K562 (cell line): ENCODE measurements around the gene FBXO28. TPM values are rescaled to one million over a fixed set of nuclear protein-coding genes. Genes with fewer than 3 reads are reported as not detected.

Experiments used
- ATF3 ChIP-seq, 2 experiments: fragments of 450-650 bp in 1 of 2; sonication (generic) in 1 of 2; formaldehyde crosslinking in 1 of 2; IDR thresholded peaks in 1 of 2; conservative IDR thresholded peaks in 1 of 2; 2 replicates each; pipeline versions ENCODE4 v1.6.1 to v1.8.1; 2016 to 2023; ENCODE audit warnings: mild to moderate bottlenecking in 2 of 2, moderate library complexity in 2 of 2, inconsistent platforms in 1 of 2, missing genetic modification reagents in 1 of 2
- FOXJ3 ChIP-seq: sonication (generic); formaldehyde crosslinking; IDR thresholded peaks from 2 replicates; pipeline ENCODE4 v1.4.0; 2020; ENCODE audit warnings: mild to moderate bottlenecking, missing genetic modification reagents
- MGA ChIP-seq: fragments of 450-650 bp; IDR thresholded peaks from 2 replicates; pipeline ENCODE4 v1.6.1; 2016; ENCODE audit warnings: mild to moderate bottlenecking, moderate library complexity
- MYC ChIP-seq, 2 experiments: fragments of 250-450 bp in 1 of 2; sonication (Bioruptor Pico) in 1 of 2; IDR thresholded peaks; 2 replicates each; pipeline versions ENCODE4 v1.5.1 to v1.6.1; 2012 to 2021; ENCODE audit warnings: low read depth in 2 of 2, borderline replicate concordance in 1 of 2, improper control_type of control experiment in 1 of 2, low read length in 1 of 2, mild to moderate bottlenecking in 1 of 2, moderate library complexity in 1 of 2
- NEUROD1 ChIP-seq: fragments of 150-350 bp; IDR thresholded peaks from 2 replicates; pipeline ENCODE4 v1.6.1; 2014; ENCODE audit warnings: borderline replicate concordance, low read length, low read depth; ENCODE audit not compliant: partially characterized antibody
- PHF8 ChIP-seq: fragments of 200-600 bp; sonication (generic); IDR thresholded peaks from 2 replicates; pipeline ENCODE4 v1.6.1; 2012; ENCODE audit warnings: mixed run types, mild to moderate bottlenecking, inconsistent platforms, low read length, moderate library complexity, borderline replicate concordance
- SPI1 ChIP-seq: IDR thresholded peaks from 2 replicates; pipeline ENCODE4 v1.6.1; 2011; ENCODE audit warnings: low read depth, low read length, control low read depth, borderline replicate concordance
- TEAD1 ChIP-seq, 2 experiments: fragments of 450-650 bp in 1 of 2; sonication (generic) in 1 of 2; formaldehyde crosslinking; IDR thresholded peaks; 2 replicates each; pipeline versions ENCODE4 v1.4.0 to v1.8.0; 2020 to 2022; ENCODE audit warnings: mild to moderate bottlenecking in 2 of 2, missing genetic modification reagents in 1 of 2
- ZNF124 ChIP-seq: sonication (generic); formaldehyde crosslinking; IDR thresholded peaks from 2 replicates; pipeline ENCODE4 v1.8.1; 2022; ENCODE audit warnings: missing genetic modification reagents
- polyA plus RNA-seq, 8 experiments: library from polyadenylated mRNA; depleted of rRNA in 4 of 8; stranded (reverse) in 5 of 8; unstranded in 3 of 8; fragments of >200 nt; fragmentation: Nextera tagmentation in 2 of 8; fragmentation: Illumina TruSeq in 1 of 8; extraction: Ambion mirVana in 2 of 8; extraction: Trizol in 1 of 8; gene quantifications; 2 replicates each; pipeline versions ENCODE4 v1.2.1 to v1.2.3, GENCODE V29; 2011 to 2014; ENCODE audit warnings: inconsistent platforms in 1 of 8, missing spikeins in 1 of 8
- total RNA-seq, 7 experiments: library from RNA; depleted of rRNA in 6 of 7; stranded (reverse); fragments of >200 nt in 6 of 7; fragmentation: Illumina TruSeq in 2 of 7; extraction: Trizol in 2 of 7; gene quantifications; 2 replicates each; pipeline versions ENCODE4 v1.2.1 to v1.2.3, GENCODE V29; 2011 to 2021; ENCODE audit warnings: low replicate concordance in 1 of 7
- TF ChIP-seq, protein P1 (sequence below): fragments of 250-450 bp; sonication (Bioruptor Pico); IDR thresholded peaks from 2 replicates; pipeline ENCODE4 v1.5.0; 2021
- TF ChIP-seq, protein P2 (sequence below): sonication (generic); formaldehyde crosslinking; IDR thresholded peaks from 2 replicates; pipeline ENCODE4 v1.9.0; 2022; ENCODE audit warnings: mild to moderate bottlenecking, missing genetic modification reagents

Gene FBXO28
- total and polyA plus RNA-seq, 9 of the 15 experiments (the other 6 are each of a cell fraction or from before 2014, with no cell fraction given) = 4.1 to 34.8 (median 25.3) TPM

DNA sequence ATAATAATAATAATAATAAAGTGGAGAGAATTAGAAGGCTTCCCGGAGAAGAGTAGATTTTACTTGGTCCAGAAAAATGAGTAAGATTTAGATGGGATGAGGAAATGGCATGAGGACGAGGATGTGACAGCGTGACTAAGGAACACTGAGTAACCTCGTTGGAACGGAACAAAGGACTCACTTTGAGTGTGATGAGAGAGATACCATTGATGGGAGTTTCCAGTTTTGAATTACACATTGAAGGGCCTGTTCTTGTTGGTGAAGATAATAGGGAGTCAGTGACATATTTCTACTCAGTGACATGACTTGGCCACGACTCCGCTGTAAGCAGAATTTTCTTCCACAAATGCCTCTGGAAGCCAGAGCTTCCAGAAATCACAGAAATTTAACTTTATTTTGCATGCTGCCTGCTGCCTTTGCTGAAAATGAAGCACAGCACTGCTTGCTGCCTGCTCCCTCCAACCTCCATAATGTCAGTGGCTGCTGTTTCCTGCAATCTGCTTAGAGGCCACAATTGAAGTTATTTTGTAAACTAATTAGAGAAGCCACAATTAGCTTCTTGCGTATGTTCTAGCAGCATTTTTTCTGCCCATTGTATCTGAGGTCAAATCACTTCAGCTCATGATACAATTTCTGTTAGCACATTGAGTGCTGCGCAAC lies 33.7 kb upstream of the FBXO28 start (continued):
- TF ChIP-seq PHF8 = no peak
- peak; percentile 22; the same call in 1 of the 2 replicates for TF ChIP-seq SPI1
- no peak for TF ChIP-seq FOXJ3 (CRISPR knock-in tag)
- no peak for TF ChIP-seq TEAD1 (CRISPR knock-in tag; IDR thresholded peaks at IDR 0.05)
- TF ChIP-seq, protein P1, sequence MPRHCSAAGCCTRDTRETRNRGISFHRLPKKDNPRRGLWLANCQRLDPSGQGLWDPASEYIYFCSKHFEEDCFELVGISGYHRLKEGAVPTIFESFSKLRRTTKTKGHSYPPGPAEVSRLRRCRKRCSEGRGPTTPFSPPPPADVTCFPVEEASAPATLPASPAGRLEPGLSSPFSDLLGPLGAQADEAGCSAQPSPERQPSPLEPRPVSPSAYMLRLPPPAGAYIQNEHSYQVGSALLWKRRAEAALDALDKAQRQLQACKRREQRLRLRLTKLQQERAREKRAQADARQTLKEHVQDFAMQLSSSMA (CRISPR knock-in tag) = no peak
- TF ChIP-seq MGA = peak; percentile 60; the same call in 1 of the 2 replicates
- TF ChIP-seq ATF3 (IDR thresholded peaks at IDR 0.05) = peak; percentile 87
- no peak for TF ChIP-seq ATF3 (CRISPR knock-in tag; conservative IDR thresholded peaks at IDR 0.05)
- TF ChIP-seq NEUROD1 = peak; percentile 66
- no peak for TF ChIP-seq ZNF124 (CRISPR knock-in tag)
- TF ChIP-seq MYC (IDR thresholded peaks at IDR 0.05; ENCODE audit: low read depth, low read length) = peak; percentile 37; the same call in 1 of the 2 replicates
- TF ChIP-seq MYC (CRISPR knock-in tag; IDR thresholded peaks at IDR 0.05; ENCODE audit: borderline replicate concordance, low read depth) = no peak
- TF ChIP-seq, protein P2, sequence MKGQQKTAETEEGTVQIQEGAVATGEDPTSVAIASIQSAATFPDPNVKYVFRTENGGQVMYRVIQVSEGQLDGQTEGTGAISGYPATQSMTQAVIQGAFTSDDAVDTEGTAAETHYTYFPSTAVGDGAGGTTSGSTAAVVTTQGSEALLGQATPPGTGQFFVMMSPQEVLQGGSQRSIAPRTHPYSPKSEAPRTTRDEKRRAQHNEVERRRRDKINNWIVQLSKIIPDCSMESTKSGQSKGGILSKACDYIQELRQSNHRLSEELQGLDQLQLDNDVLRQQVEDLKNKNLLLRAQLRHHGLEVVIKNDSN (CRISPR knock-in tag) = no peak
